HG03139 (cell line): Measurements from ENCODE around the gene PPP1R13L.
A peak's percentile ranks its signal among the peaks of the same experiment; 100 is the strongest.
"Not testable (repeated sequence)": the region's sequence is repeated elsewhere in the genome, so short reads cannot be mapped to it uniquely, and the experiment has no call there.

Source experiments
- ATAC-seq: cut with Tn5 transposase; IDR thresholded peaks from one replicate; pipeline ENCODE4 v1.9.1; 2021; ENCODE audit not compliant: unreplicated experiment

The PPP1R13L gene

GRCh38 chr19:45431008-45431407 lies 26.1 kb upstream of the PPP1R13L start:
- ATAC-seq, result not testable (repeated sequence)

GRCh38 chr19:45429896-45430295 lies 25.0 kb upstream of the PPP1R13L start:
- ATAC-seq, result not testable (repeated sequence)

GRCh38 chr19:45428384-45429231 lies 23.7 kb upstream of the PPP1R13L start:
- no peak for ATAC-seq

- no peak for ATAC-seq
Observed at GRCh38 chr19:45424191-45425058, 19.6 kb upstream of the PPP1R13L start.

GRCh38 chr19:45423589-45424190 lies 18.8 kb upstream of the PPP1R13L start, which contains the start of gene ERCC1:
Gene ERCC1, minus strand, starts transcription at chr19:45423917. Its CDS starts 543 bp downstream, at chr19:45423374.
- ATAC-seq, result peak; percentile 54

GRCh38 chr19:45423033-45423588 lies 18.2 kb upstream of the PPP1R13L start:
- no peak for ATAC-seq

GRCh38 chr19:45421947-45422498 lies 17.2 kb upstream of the PPP1R13L start:
- ATAC-seq, result no peak

GRCh38 chr19:45420871-45421270 lies 16.0 kb upstream of the PPP1R13L start:
- ATAC-seq, result no peak

GRCh38 chr19:45420356-45420755 lies 15.5 kb upstream of the PPP1R13L start:
- no peak for ATAC-seq

GRCh38 chr19:45419895-45420294 lies 15.0 kb upstream of the PPP1R13L start:
- ATAC-seq, result no peak

- no peak for ATAC-seq
Observed at GRCh38 chr19:45419396-45419795, 14.5 kb upstream of the PPP1R13L start.

GRCh38 chr19:45418802-45419201 lies 13.9 kb upstream of the PPP1R13L start:
- ATAC-seq, result no peak

GRCh38 chr19:45417151-45417550 lies 12.3 kb upstream of the PPP1R13L start:
- no peak for ATAC-seq

- ATAC-seq, result no peak
Observed at GRCh38 chr19:45414468-45414867, 9.6 kb upstream of the PPP1R13L start.

- no peak for ATAC-seq
Observed at GRCh38 chr19:45413497-45413896, 8.6 kb upstream of the PPP1R13L start.

- not testable (repeated sequence) for ATAC-seq
Observed at GRCh38 chr19:45410330-45410729, 5.5 kb upstream of the PPP1R13L start.

- no peak for ATAC-seq
Observed at GRCh38 chr19:45409557-45409920, 4.7 kb upstream of the PPP1R13L start.

GRCh38 chr19:45408830-45409556 lies 4.1 kb upstream of the PPP1R13L start:
- ATAC-seq, result no peak

- ATAC-seq, result no peak
Observed at GRCh38 chr19:45408121-45408520, 3.3 kb upstream of the PPP1R13L start.

- ATAC-seq, result not testable (repeated sequence)
Observed at GRCh38 chr19:45407585-45407984, 2.7 kb upstream of the PPP1R13L start.
